IMR-90 (cell line): ENCODE results near the gene NACC2. TPM values are rescaled to one million over a fixed set of nuclear protein-coding genes. Genes with fewer than 3 reads are reported as not detected.

Experiments
- ATAC-seq: fragments of 200-7000 bp; cut with Tn5 transposase; 2 replicates; pipeline ENCODE4 v1.9.1; 2020; ENCODE audit warnings: low read depth, mild to moderate bottlenecking, moderate library complexity
- BruUV-seq: library from RNA; stranded (reverse); fragments of 400-500 nt; replicated peaks from 2 replicates; lab custom pipeline; 2021; lab: Mats Ljungman, UMichigan
- CTCF ChIA-PET: fragments of 300-600 bp; formaldehyde crosslinking; extraction: SDS; loops from one replicate; lab custom pipeline; 2021; ENCODE audit warnings: antibody characterized with exemption; lab: Yijun Ruan, JAX
- POLR2A ChIA-PET: fragments of 300-600 bp; sonication (Branson Sonifier 250); formaldehyde crosslinking; loops from one replicate; lab custom pipeline; 2022; ENCODE audit warnings: antibody characterized with exemption; ENCODE audit not compliant: unreplicated experiment; lab: Charles Lee
- DNase-seq: peaks from one replicate; pipeline ENCODE4 v3.0.0; 2013
- H2AFZ ChIP-seq: replicated peaks from 2 replicates; pipeline ENCODE3; 2013; ENCODE audit warnings: low read length, mild to moderate bottlenecking; ENCODE audit not compliant: poor library complexity
- H2AK5ac ChIP-seq: 2 replicates; pipeline ENCODE4 v1.6.1; 2013; ENCODE audit warnings: low read depth, low read length, inconsistent platforms
- H2AK9ac ChIP-seq: replicated peaks from 2 replicates; pipeline ENCODE3; 2013; ENCODE audit warnings: mild to moderate bottlenecking, low read depth, low read length, moderate library complexity; ENCODE audit not compliant: poor library complexity
- H2BK120ac ChIP-seq: 2 replicates; pipeline ENCODE4 v1.6.1; 2013; ENCODE audit warnings: low read depth, low read length, inconsistent platforms
- H2BK15ac ChIP-seq: 3 replicates; pipeline ENCODE4 v1.6.1; 2013; ENCODE audit warnings: low read depth, low read length, inconsistent platforms
- H2BK20ac ChIP-seq: 2 replicates; pipeline ENCODE4 v1.6.1; 2013; ENCODE audit warnings: low read depth, mild to moderate bottlenecking, inconsistent platforms, low read length, moderate library complexity
- H2BK5ac ChIP-seq: 2 replicates; pipeline ENCODE4 v1.6.1; 2013; ENCODE audit warnings: mild to moderate bottlenecking, low read depth, low read length, inconsistent platforms; ENCODE audit not compliant: poor library complexity, severe bottlenecking
- H3K14ac ChIP-seq: replicated peaks from 2 replicates; pipeline ENCODE4 v1.6.1; 2013; ENCODE audit warnings: low read depth, low read length, inconsistent platforms
- H3K18ac ChIP-seq: 2 replicates; pipeline ENCODE4 v1.6.1; 2013; ENCODE audit warnings: low read depth, low read length, control low read depth
- H3K23ac ChIP-seq: 2 replicates; pipeline ENCODE4 v1.6.1; 2013; ENCODE audit warnings: low read depth, low read length, inconsistent platforms
- H3K27ac ChIP-seq: 2 replicates; pipeline ENCODE4 v1.5.1; 2013; ENCODE audit warnings: mild to moderate bottlenecking, control low read depth, low read length; ENCODE audit not compliant: insufficient read depth
- H3K27me3 ChIP-seq: 2 replicates; pipeline ENCODE4 v1.6.1; 2013; ENCODE audit warnings: low read length; ENCODE audit not compliant: control insufficient read depth, insufficient read depth
- H3K36me3 ChIP-seq: 2 replicates; pipeline ENCODE4 v1.6.1; 2013; ENCODE audit warnings: low read length, mixed read lengths; ENCODE audit not compliant: control insufficient read depth, insufficient read depth
- H3K4ac ChIP-seq: 2 replicates; pipeline ENCODE4 v1.6.1; 2013; ENCODE audit warnings: low read depth, low read length, inconsistent platforms
- H3K4me1 ChIP-seq: 2 replicates; pipeline ENCODE4 v1.6.1; 2013; ENCODE audit warnings: low read length, mixed read lengths; ENCODE audit not compliant: control insufficient read depth, insufficient read depth
- H3K4me2 ChIP-seq: 2 replicates; pipeline ENCODE4 v1.6.1; 2013; ENCODE audit warnings: low read depth, mild to moderate bottlenecking, control low read depth, low read length, moderate library complexity
- H3K4me3 ChIP-seq: 2 replicates; pipeline ENCODE4 v1.5.1; 2013; ENCODE audit warnings: low read depth, mild to moderate bottlenecking, control low read depth, low read length, moderate library complexity; ENCODE audit not compliant: insufficient read depth
- H3K56ac ChIP-seq: 2 replicates; pipeline ENCODE4 v1.6.1; 2013; ENCODE audit warnings: low read length, inconsistent platforms; ENCODE audit not compliant: insufficient read depth; ENCODE audit errors: extremely low read depth
- H3K79me1 ChIP-seq, 2 experiments: 2 replicates each; pipeline ENCODE4 v1.6.1; 2013; ENCODE audit warnings: low read length in 2 of 2, inconsistent platforms in 1 of 2, low read depth in 1 of 2
- H3K9ac ChIP-seq: 2 replicates; pipeline ENCODE4 v1.6.1; 2013; ENCODE audit warnings: low read depth, low read length, control low read depth
- H3K9me1 ChIP-seq: 2 replicates; pipeline ENCODE4 v1.6.1; 2013; ENCODE audit warnings: low read length, inconsistent platforms; ENCODE audit not compliant: insufficient read depth
- H3K9me3 ChIP-seq: 2 replicates; pipeline ENCODE4 v1.6.1; 2013; ENCODE audit warnings: low read length; ENCODE audit not compliant: control insufficient read depth, insufficient read depth
- H4K20me1 ChIP-seq: 2 replicates; pipeline ENCODE4 v1.6.1; 2013; ENCODE audit warnings: low read length, inconsistent platforms; ENCODE audit not compliant: insufficient read depth
- H4K5ac ChIP-seq: 2 replicates; pipeline ENCODE4 v1.6.1; 2013; ENCODE audit warnings: mild to moderate bottlenecking, low read depth, low read length, control low read depth
- H4K8ac ChIP-seq, 2 experiments: 2 replicates each; pipeline ENCODE4 v1.6.1; 2013; ENCODE audit warnings: low read depth in 2 of 2, low read length in 2 of 2, control low read depth in 1 of 2, inconsistent platforms in 1 of 2
- H4K91ac ChIP-seq: 2 replicates; pipeline ENCODE4 v1.6.1; 2013; ENCODE audit warnings: low read depth, low read length, inconsistent platforms; ENCODE audit not compliant: insufficient read depth
- BHLHE40 ChIP-seq: fragments of 150-350 bp; IDR thresholded peaks from 2 replicates; pipeline ENCODE4 v1.6.1; 2016; ENCODE audit warnings: mild to moderate bottlenecking, low read depth, low read length
- CEBPB ChIP-seq: IDR thresholded peaks from 2 replicates; pipeline ENCODE4 v1.6.1; 2012; ENCODE audit warnings: low read depth, low read length, improper control_type of control experiment
- CHD1 ChIP-seq: IDR thresholded peaks from 2 replicates; pipeline ENCODE4 v1.6.1; 2012; ENCODE audit warnings: low read depth, low read length, improper control_type of control experiment
- CTCF ChIP-seq: conservative IDR thresholded peaks from 2 replicates; pipeline ENCODE4 v1.5.1; 2012; ENCODE audit warnings: mild to moderate bottlenecking, low read depth, low read length, improper control_type of control experiment
- ELK1 ChIP-seq: fragments of 150-350 bp; IDR thresholded peaks from 2 replicates; pipeline ENCODE4 v1.6.1; 2016; ENCODE audit warnings: low read depth, mild to moderate bottlenecking, low read length, moderate library complexity, borderline replicate concordance
- FOS ChIP-seq: fragments of 150-350 bp; IDR thresholded peaks from 2 replicates; pipeline ENCODE4 v1.6.1; 2016; ENCODE audit warnings: low read depth, low read length
- MAZ ChIP-seq: IDR thresholded peaks from 2 replicates; pipeline ENCODE4 v1.6.1; 2012; ENCODE audit warnings: low read depth, mild to moderate bottlenecking, low read length, improper control_type of control experiment, moderate library complexity, borderline replicate concordance
- MXI1 ChIP-seq: IDR thresholded peaks from 2 replicates; pipeline ENCODE4 v1.6.1; 2012; ENCODE audit warnings: low read depth, mild to moderate bottlenecking, low read length, moderate library complexity, borderline replicate concordance
- NFE2L2 ChIP-seq: fragments of 150-350 bp; IDR thresholded peaks from 2 replicates; pipeline ENCODE4 v1.6.1; 2016; ENCODE audit warnings: low read depth, mild to moderate bottlenecking, low read length
- POLR2A ChIP-seq: IDR thresholded peaks from 2 replicates; pipeline ENCODE4 v1.6.1; 2012; ENCODE audit warnings: mild to moderate bottlenecking, low read depth, low read length
- RAD21 ChIP-seq: IDR thresholded peaks from 2 replicates; pipeline ENCODE4 v1.6.1; 2012; ENCODE audit warnings: low read length, improper control_type of control experiment
- SMC3 ChIP-seq: fragments of 150-350 bp; IDR thresholded peaks from 2 replicates; pipeline ENCODE4 v1.6.1; 2016; ENCODE audit warnings: low read depth, mild to moderate bottlenecking, antibody characterized with exemption, low read length, moderate library complexity
- WGBS, 2 experiments: methylation state at CpG; one replicate each; pipeline versions ENCODE4 v1.1.5 to v1.1.7; 2013; ENCODE audit warnings: missing lambda C conversion rate in 2 of 2; ENCODE audit not compliant: insufficient read length in 1 of 2; ENCODE audit errors: extremely low coverage in 2 of 2; 5-methylcytosine and 5-hydroxymethylcytosine counted together
- dilution Hi-C: fragments of 300-500 bp; cut with HindIII; formaldehyde crosslinking; loops from one replicate; pipeline ENCODE4 v1.14.3; 2018; ENCODE audit warnings: low sequenced_read_pairs; ENCODE audit not compliant: unreplicated experiment
- in situ Hi-C: fragments of 300-500 bp; cut with MboI; formaldehyde crosslinking; loops from 3 replicates; pipeline ENCODE4 v1.14.3; 2019; ENCODE audit warnings: low sequenced_read_pairs, inconsistent platforms, mixed read lengths
- intact Hi-C: fragments of 100-400 bp; cut with micrococcal nuclease; formaldehyde crosslinking; loops from 2 replicates; pipeline ENCODE4 v1.10.0; 2022
- polyA plus RNA-seq, 3 experiments: library from polyadenylated mRNA; depleted of rRNA; stranded (reverse); fragments of >200 nt; gene quantifications; 2 replicates each; pipeline ENCODE4 v1.2.3, GENCODE V29; 2012; ENCODE audit warnings: low replicate concordance in 1 of 3
- total RNA-seq: library from RNA; depleted of rRNA; stranded (reverse); fragments of >200 nt; gene quantifications from 2 replicates; pipeline ENCODE4 v1.2.3, GENCODE V29; 2012

The NACC2 gene
- total and polyA plus RNA-seq, 2 of the 4 experiments (the other 2 are of a cell fraction) = 7.9 to 19.0 TPM

GRCh38 chr9:136013116-136013515 is 82.0 kb downstream of the NACC2 start:
- Histone ChIP-seq H3K9ac (no peak overlapping the region), H2BK20ac (no peak overlapping the region), H3K56ac (no peak overlapping the region), H3K36me3 (peaks cover 21% of the 10 kb centered on the region; the same call in 1 of the 2 replicates), H3K23ac (no peak overlapping the region), H3K27ac (no peak overlapping the region), H2AK9ac (no peak overlapping the region), H3K4me2 (no peak overlapping the region), H2BK15ac (no peak overlapping the region), H3K9me3 (no peaks in the 10 kb centered on the region), H3K4me3 (no peak overlapping the region), H3K4me1 (peaks cover 16% of the 10 kb centered on the region), H2BK120ac (no peak overlapping the region), H3K18ac (no peak overlapping the region), H3K79me1 (peaks cover 6 to 53% of the 10 kb centered on the region in 2 experiments), H4K5ac (no peak overlapping the region), H4K8ac (no peak overlapping the region), H3K4ac (no peak overlapping the region), H4K91ac (no peak overlapping the region), H2AK5ac (no peak overlapping the region), H2AFZ (no peak overlapping the region), H2BK5ac (no peak overlapping the region), H4K20me1 (peaks cover 30% of the 10 kb centered on the region), H3K14ac (no peak overlapping the region), H3K9me1 (peaks cover 10% of the 10 kb centered on the region), H3K27me3 (no peaks in the 10 kb centered on the region)
- no peak for ATAC-seq
- in situ Hi-C loops = no loop called here
- ChIA-PET CTCF (no interaction called here), POLR2A (no interaction called here)
- dilution Hi-C loops = no loop called here
- no peak for DNase-seq
- TF ChIP-seq ELK1 (no peak), CTCF (no peak), FOS (no peak), MAZ (no peak), SMC3 (no peak), BHLHE40 (no peak), CHD1 (no peak), NFE2L2 (no peak), RAD21 (no peak), MXI1 (no peak), CEBPB (no peak), POLR2A (no peak)
- no TSS peak for BruUV-seq
- intact Hi-C loops = no loop called here
- WGBS, 2 experiments = 76% methylated on average over 5 of the region's 22 CpGs; no CpG with 5 or more reads in 1 of the 2 experiments
